Fibroblast of the aortic adventitia (primary cell): ENCODE measurements around the gene FRMD1. TPM values are rescaled to one million over a fixed set of nuclear protein-coding genes. Genes with fewer than 3 reads are reported as not detected.

Source experiments
- DNase-seq: peaks from one replicate; pipeline ENCODE4 v3.0.0-alpha.2; 2010; ENCODE audit warnings: low read depth
- H3K4me3 ChIP-seq: 2 replicates; pipeline ENCODE4 v1.5.1; 2011; ENCODE audit warnings: low read depth, mild to moderate bottlenecking, control low read depth, low read length, moderate library complexity
- total RNA-seq: library from RNA; depleted of rRNA; stranded (reverse); fragments of >200 nt; gene quantifications from 2 replicates; pipeline ENCODE4 v1.2.3, GENCODE V29; 2012; ENCODE audit warnings: low replicate concordance
- TF ChIP-seq, protein P1 (sequence below): IDR thresholded peaks from 2 replicates; pipeline ENCODE4 v1.5.1; 2011; ENCODE audit warnings: mild to moderate bottlenecking, low read length, control low read depth, inconsistent platforms; ENCODE audit not compliant: insufficient read depth

Gene FRMD1
- total RNA-seq, 1 donor, result not detected

GRCh38 chr6:168113226-168113625 is 34.2 kb upstream of the FRMD1 start:
- TF ChIP-seq, protein P1, sequence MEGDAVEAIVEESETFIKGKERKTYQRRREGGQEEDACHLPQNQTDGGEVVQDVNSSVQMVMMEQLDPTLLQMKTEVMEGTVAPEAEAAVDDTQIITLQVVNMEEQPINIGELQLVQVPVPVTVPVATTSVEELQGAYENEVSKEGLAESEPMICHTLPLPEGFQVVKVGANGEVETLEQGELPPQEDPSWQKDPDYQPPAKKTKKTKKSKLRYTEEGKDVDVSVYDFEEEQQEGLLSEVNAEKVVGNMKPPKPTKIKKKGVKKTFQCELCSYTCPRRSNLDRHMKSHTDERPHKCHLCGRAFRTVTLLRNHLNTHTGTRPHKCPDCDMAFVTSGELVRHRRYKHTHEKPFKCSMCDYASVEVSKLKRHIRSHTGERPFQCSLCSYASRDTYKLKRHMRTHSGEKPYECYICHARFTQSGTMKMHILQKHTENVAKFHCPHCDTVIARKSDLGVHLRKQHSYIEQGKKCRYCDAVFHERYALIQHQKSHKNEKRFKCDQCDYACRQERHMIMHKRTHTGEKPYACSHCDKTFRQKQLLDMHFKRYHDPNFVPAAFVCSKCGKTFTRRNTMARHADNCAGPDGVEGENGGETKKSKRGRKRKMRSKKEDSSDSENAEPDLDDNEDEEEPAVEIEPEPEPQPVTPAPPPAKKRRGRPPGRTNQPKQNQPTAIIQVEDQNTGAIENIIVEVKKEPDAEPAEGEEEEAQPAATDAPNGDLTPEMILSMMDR, result no peak
- no peak overlapping the region for H3K4me3 ChIP-seq
- DNase-seq, result no peak

- TF ChIP-seq, protein P1, result no peak
- no peak overlapping the region for H3K4me3 ChIP-seq
- no peak for DNase-seq
Observed at GRCh38 chr6:168111911-168112310, 32.9 kb upstream of the FRMD1 start.

- TF ChIP-seq, protein P1, result no peak
- H3K4me3 ChIP-seq, result no peak overlapping the region
- no peak for DNase-seq
Observed at GRCh38 chr6:168110437-168110836, 31.4 kb upstream of the FRMD1 start.

GRCh38 chr6:168109171-168109570 is 30.2 kb upstream of the FRMD1 start:
- TF ChIP-seq, protein P1, result no peak
- no peak overlapping the region for H3K4me3 ChIP-seq
- no peak for DNase-seq

DNA sequence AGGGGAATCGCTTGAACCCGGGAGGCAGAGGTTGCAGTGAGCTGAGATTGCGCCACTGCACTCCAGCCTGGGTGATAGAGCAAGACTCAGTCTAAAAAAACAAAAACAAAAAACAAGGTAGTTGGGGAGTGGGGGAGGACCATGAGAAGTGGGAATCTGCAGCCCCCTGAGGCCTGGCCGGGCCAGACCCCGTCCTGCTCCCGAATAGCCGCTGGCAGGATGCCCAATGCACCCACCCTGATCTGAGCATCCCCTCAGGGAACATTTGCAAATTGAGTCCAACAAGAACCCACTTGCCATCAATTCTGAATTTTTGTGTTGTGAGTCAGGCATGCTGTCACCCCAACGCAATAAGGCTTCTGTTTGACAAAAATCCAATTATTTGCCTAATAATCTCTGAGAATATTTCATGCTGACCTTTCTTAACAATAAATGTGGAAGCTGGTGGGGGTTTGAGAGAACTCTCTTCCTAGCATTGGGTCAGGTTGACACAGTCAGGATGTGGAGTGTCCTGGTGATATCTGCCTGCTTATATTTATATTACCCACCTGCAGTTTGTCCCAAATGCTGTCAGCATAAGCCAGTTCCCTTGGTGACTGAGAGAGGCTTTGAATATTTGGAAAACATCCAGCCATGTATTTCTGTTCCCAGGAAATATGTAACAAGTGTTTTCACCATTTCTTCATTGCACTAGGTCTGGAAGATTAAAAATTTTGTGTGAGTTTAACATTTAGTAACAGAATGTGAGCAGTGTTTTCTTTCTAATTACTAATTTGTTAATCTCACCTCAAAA is 28.4 kb upstream of the FRMD1 start:
- H3K4me3 ChIP-seq, result no peak overlapping the region
- TF ChIP-seq, protein P1, result no peak
- no peak for DNase-seq

- TF ChIP-seq, protein P1, result no peak
- H3K4me3 ChIP-seq, result no peak overlapping the region
- DNase-seq, result no peak
Observed at GRCh38 chr6:168106633-168107005, 27.6 kb upstream of the FRMD1 start.
